Body of pancreas (tissue), 4 donors: ENCODE measurements around the gene ST6GALNAC4. TPM values are rescaled to one million over a fixed set of nuclear protein-coding genes. Genes with fewer than 3 reads are reported as not detected.
A peak's percentile ranks its signal among the peaks of the same experiment; 100 is the strongest.

Experiments
- ATAC-seq: fragments of 150-250 bp; one replicate; pipeline ENCODE4 v1.9.1; 2016
- DNase-seq, 4 donors: peaks; one replicate each; pipeline ENCODE4 v3.0.0-alpha.2; 2019
- H3K27ac ChIP-seq, 4 donors: fragments of 200-600 bp; sonication (generic); 1 replicate in 3 of 4; 2 replicates in 1 of 4; pipeline versions ENCODE4 v1.5.1 to v1.6.1; 2016 to 2019; ENCODE audit warnings: mild to moderate bottlenecking in 1 of 4, mixed read lengths in 1 of 4, moderate library complexity in 1 of 4
- H3K27me3 ChIP-seq, 2 donors: fragments of 200-600 bp; sonication (generic); one replicate each; pipeline ENCODE4 v1.6.0; 2016; ENCODE audit warnings: mild to moderate bottlenecking in 1 of 2
- H3K36me3 ChIP-seq, 2 donors: fragments of 200-600 bp; sonication (generic); replicated peaks in 1 of 2; 2 replicates each; pipeline ENCODE4 v1.5.1; 2016; ENCODE audit warnings: low read depth in 2 of 2; ENCODE audit not compliant: insufficient read depth in 1 of 2
- H3K4me1 ChIP-seq: fragments of 200-600 bp; sonication (generic); one replicate; pipeline ENCODE4 v1.6.0; 2016
- H3K4me3 ChIP-seq, 2 donors: fragments of 200-600 bp; sonication (generic); 1 replicate in 1 of 2; 2 replicates in 1 of 2; pipeline ENCODE4 v1.5.1; 2016 to 2019
- H3K9me3 ChIP-seq, 3 donors: fragments of 200-600 bp; sonication (generic); 1 replicate in 2 of 3; 2 replicates in 1 of 3; pipeline ENCODE4 v1.5.1; 2016
- POLR2A ChIP-seq, 3 donors: fragments of 450-650 bp; IDR thresholded peaks; one replicate each; pipeline ENCODE4 v1.6.1; 2016; ENCODE audit warnings: antibody characterized with exemption in 3 of 3, mild to moderate bottlenecking in 2 of 3
- WGBS, 2 donors: methylation state at CpG; one replicate each; pipeline ENCODE4 v1.1.5; 2017; 5-methylcytosine and 5-hydroxymethylcytosine counted together
- intact Hi-C: fragments of 100-400 bp; cut with DNase I; formaldehyde crosslinking; loops from one replicate; pipeline ENCODE4 v1.15.1; 2023
- total RNA-seq, 2 donors: library from RNA; depleted of rRNA; stranded (reverse); fragments of >200 nt; gene quantifications; one replicate each; pipeline ENCODE4 v1.1.0, GENCODE V29; 2016
- TF ChIP-seq, protein P1 (sequence below), 7 experiments: fragments of 450-650 bp in 4 of 7; fragments of 200-600 bp in 3 of 7; sonication (generic) in 3 of 7; IDR thresholded peaks; one replicate each; pipeline ENCODE4 v1.5.1; 2016 to 2019; ENCODE audit warnings: antibody characterized with exemption in 7 of 7

The ST6GALNAC4 gene
- total RNA-seq, 2 donors from 2014 or later: 36.6 to 63.8 TPM

DNA sequence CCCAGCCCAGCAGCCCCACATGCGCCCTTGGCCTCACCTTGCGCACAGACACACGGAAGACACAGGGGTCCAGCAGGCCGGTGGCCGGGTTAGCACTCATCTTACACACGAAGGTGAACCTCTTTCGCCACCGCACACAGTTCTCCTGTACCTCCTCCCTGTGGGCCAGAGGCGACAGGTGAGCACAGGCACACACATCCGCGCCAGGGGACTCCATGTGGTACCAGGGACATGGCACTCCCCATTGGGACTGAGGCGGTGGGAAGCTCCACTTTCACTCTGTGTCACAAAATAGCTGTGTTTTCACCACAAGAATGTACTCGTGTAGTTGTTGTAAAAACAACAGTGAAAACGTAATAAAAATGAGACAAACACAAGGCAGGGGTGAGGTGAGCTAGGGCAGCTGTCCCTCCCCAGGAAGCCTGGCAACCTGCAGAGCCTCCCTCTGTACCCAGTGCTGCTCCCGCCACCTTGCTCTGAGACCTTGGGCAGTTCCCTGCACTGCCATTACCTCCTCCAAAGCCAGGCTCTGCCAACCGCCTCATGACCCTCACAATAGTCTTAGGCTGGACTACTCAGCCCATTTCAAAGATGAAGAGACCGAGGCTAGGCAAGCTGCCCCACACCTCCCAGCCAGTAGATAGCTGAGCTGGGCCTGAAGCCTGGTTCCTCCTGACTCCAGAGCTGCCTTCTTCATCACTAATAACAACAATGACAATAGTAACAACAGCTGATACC, 37.1 kb upstream of the ST6GALNAC4 start:
- H3K36me3 ChIP-seq: no peaks in the 10 kb centered on the region
- H3K27me3 ChIP-seq: no peaks in the 10 kb centered on the region
- no peak for DNase-seq
- no peak for TF ChIP-seq POLR2A (IDR thresholded peaks at IDR 0.05)
- TF ChIP-seq, protein P1, sequence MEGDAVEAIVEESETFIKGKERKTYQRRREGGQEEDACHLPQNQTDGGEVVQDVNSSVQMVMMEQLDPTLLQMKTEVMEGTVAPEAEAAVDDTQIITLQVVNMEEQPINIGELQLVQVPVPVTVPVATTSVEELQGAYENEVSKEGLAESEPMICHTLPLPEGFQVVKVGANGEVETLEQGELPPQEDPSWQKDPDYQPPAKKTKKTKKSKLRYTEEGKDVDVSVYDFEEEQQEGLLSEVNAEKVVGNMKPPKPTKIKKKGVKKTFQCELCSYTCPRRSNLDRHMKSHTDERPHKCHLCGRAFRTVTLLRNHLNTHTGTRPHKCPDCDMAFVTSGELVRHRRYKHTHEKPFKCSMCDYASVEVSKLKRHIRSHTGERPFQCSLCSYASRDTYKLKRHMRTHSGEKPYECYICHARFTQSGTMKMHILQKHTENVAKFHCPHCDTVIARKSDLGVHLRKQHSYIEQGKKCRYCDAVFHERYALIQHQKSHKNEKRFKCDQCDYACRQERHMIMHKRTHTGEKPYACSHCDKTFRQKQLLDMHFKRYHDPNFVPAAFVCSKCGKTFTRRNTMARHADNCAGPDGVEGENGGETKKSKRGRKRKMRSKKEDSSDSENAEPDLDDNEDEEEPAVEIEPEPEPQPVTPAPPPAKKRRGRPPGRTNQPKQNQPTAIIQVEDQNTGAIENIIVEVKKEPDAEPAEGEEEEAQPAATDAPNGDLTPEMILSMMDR (IDR thresholded peaks at IDR 0.05): no peak
- intact Hi-C loops: no loop called here
- H3K9me3 ChIP-seq: no peaks in the 10 kb centered on the region
- peak overlapping the region; percentile 80 to 86 (median 82) for H3K27ac ChIP-seq
- H3K4me3 ChIP-seq: no peak overlapping the region
- no peak for ATAC-seq
- WGBS, 2 donors: 77 to 78% methylated on average over 11 to 17 of the region's 17 CpGs
- H3K4me1 ChIP-seq: peaks cover 68% of the 10 kb centered on the region

- Histone ChIP-seq H3K9me3 (no peaks in the 10 kb centered on the region), H3K4me3 (no peak overlapping the region), H3K36me3 (no peaks in the 10 kb centered on the region), H3K27me3 (no peaks in the 10 kb centered on the region), H3K27ac (peak overlapping the region in 1 of 4 donors; percentile 83), H3K4me1 (peaks cover 69% of the 10 kb centered on the region)
- intact Hi-C loops: no loop called here
- no peak for ATAC-seq
- TF ChIP-seq, protein P1 (IDR thresholded peaks at IDR 0.05): no peak
- DNase-seq: no peak
- 92 to 100% methylated on average over 1 of the region's 1 CpG for WGBS, 2 donors
Observed at GRCh38 chr9:127953154-127953553, 36.3 kb upstream of the ST6GALNAC4 start.

- DNase-seq (peak; percentile 76 to 89 (median 88)), ATAC-seq (peak; percentile 76)
- Histone ChIP-seq H3K9me3 (no peaks in the 10 kb centered on the region), H3K27me3 (no peaks in the 10 kb centered on the region), H3K27ac (peak overlapping the region; percentile 66 to 78 (median 74)), H3K36me3 (no peaks in the 10 kb centered on the region), H3K4me1 (peaks cover 59% of the 10 kb centered on the region), H3K4me3 (no peak overlapping the region)
- TF ChIP-seq, protein P1 (IDR thresholded peaks at IDR 0.05): no peak
- TF ChIP-seq POLR2A (IDR thresholded peaks at IDR 0.05): peak in 1 of 3 donors; percentile 9
- intact Hi-C loops: no loop called here
- WGBS, 2 donors: 20 to 32% methylated on average over 15 to 21 of the region's 21 CpGs
Observed at GRCh38 chr9:127950513-127951289, 33.9 kb upstream of the ST6GALNAC4 start.

DNA sequence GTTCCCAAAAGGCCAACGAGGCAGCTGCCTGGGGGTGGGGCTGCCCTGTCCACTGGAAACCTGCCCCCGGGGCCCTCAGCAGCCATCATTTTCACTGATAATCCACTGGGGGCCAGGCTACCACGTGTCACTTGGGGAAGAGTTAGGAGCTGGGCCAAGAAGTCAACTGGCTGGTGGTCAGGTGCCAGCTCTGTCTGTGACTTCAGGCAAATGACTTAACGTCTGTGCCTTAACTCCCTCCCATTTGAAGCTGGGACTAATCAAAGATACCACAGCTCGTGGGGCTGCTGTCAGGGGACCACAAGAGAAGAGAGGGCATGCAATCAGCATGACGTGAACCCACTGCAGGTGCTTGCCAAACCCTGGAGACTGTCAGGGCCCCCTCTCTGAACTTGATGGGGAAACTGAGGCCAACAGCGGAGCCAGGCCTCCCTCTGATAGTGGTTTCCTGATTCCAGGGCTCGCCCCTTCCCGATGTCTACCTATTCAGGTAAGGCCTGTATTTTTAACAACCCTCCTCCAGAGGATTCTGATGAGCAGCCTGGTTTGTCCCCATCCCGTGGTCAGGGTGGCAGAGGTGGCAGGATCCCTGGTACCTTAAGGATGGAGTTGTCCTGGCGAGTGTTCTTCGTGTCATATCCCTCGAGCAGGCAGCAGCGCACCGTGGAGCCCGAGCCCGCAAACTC, 33.1 kb upstream of the ST6GALNAC4 start:
- ATAC-seq: peak; percentile 37
- peak overlapping the region; percentile 66 to 78 (median 74) for H3K27ac ChIP-seq
- peak in 2 of 4 donors; percentile 66 to 74 for DNase-seq

More for the DNA sequence above, 33.1 kb upstream of the ST6GALNAC4 start:
- intact Hi-C loops: loop anchor here (10.0 kb wide), 1 partner anchor 175 kb away; the partner anchor contains the start of gene PTGES2
- Histone ChIP-seq H3K4me3 (no peak overlapping the region), H3K4me1 (peaks cover 52% of the 10 kb centered on the region), H3K27me3 (no peaks in the 10 kb centered on the region), H3K36me3 (peaks cover 0 to under 1% of the 10 kb centered on the region in 2 donors), H3K9me3 (no peaks in the 10 kb centered on the region)
- WGBS, 2 donors: 29 to 44% methylated on average over 6 to 17 of the region's 17 CpGs
- TF ChIP-seq POLR2A (IDR thresholded peaks at IDR 0.05): peak in 1 of 3 donors; percentile 11
- TF ChIP-seq, protein P1 (IDR thresholded peaks at IDR 0.05): no peak
